ENCODE data around the gene RXRA.

Gene RXRA

DNA sequence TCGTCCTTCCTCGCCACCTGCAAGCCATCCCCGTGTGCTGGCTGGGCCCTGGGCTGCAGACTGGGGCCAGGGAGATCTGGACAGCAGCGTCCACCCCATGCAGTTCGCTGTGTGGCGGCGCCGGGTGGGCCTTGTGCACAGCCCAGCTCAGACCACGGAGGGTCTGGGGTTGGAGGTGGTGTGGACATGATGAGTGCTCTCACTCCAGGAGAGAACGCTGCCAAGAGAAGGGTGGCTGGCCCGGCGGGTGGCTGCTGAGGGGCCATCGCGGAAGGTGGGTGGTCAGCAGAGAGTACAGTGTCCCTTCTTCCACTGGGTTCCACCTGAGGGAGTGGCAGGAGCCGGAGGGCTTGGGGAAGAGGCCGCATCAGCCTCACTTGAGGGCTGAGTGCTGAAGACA lies 44.4 kb downstream of the RXRA start:
- Histone ChIP-seq H3K79me2 (ENCODE audit: insufficient read depth, low read length) (no peaks in the 10 kb centered on the region), H3K27me3 (ENCODE audit: low read length) (no peaks in the 10 kb centered on the region), H3K36me3 (ENCODE audit: low read length) (no peaks in the 10 kb centered on the region), H4K20me1 (ENCODE audit: low read depth, low read length) (no peaks in the 10 kb centered on the region), H3K4me3 (ENCODE audit: insufficient read depth, low read length, poor library complexity, severe bottlenecking) (no peak overlapping the region), H2AFZ (ENCODE audit: low read depth, low read length, severe bottlenecking) (no peak overlapping the region), H3K9me3 (ENCODE audit: insufficient read depth, low read length) (no peaks in the 10 kb centered on the region), H3K9me2 (replicated peaks; ENCODE audit: insufficient read depth, low read length) (no peaks in the 10 kb centered on the region), H3K27ac (ENCODE audit: low read depth, low read length) (no peak overlapping the region), H3F3A (ENCODE audit: insufficient read depth) (no peaks in the 10 kb centered on the region), H3K4me2 (ENCODE audit: low read depth, low read length, poor library complexity, severe bottlenecking) (no peak overlapping the region), H3K9ac (ENCODE audit: low read length) (no peak overlapping the region)
- no peak for TF ChIP-seq EZH2phosphoT487 (conservative IDR thresholded peaks at IDR 0.05; ENCODE audit: low read length)
- TF ChIP-seq, protein P1, sequence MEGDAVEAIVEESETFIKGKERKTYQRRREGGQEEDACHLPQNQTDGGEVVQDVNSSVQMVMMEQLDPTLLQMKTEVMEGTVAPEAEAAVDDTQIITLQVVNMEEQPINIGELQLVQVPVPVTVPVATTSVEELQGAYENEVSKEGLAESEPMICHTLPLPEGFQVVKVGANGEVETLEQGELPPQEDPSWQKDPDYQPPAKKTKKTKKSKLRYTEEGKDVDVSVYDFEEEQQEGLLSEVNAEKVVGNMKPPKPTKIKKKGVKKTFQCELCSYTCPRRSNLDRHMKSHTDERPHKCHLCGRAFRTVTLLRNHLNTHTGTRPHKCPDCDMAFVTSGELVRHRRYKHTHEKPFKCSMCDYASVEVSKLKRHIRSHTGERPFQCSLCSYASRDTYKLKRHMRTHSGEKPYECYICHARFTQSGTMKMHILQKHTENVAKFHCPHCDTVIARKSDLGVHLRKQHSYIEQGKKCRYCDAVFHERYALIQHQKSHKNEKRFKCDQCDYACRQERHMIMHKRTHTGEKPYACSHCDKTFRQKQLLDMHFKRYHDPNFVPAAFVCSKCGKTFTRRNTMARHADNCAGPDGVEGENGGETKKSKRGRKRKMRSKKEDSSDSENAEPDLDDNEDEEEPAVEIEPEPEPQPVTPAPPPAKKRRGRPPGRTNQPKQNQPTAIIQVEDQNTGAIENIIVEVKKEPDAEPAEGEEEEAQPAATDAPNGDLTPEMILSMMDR (IDR thresholded peaks at IDR 0.05; ENCODE audit: insufficient read depth, low read length, poor library complexity, severe bottlenecking) = no peak

DNA sequence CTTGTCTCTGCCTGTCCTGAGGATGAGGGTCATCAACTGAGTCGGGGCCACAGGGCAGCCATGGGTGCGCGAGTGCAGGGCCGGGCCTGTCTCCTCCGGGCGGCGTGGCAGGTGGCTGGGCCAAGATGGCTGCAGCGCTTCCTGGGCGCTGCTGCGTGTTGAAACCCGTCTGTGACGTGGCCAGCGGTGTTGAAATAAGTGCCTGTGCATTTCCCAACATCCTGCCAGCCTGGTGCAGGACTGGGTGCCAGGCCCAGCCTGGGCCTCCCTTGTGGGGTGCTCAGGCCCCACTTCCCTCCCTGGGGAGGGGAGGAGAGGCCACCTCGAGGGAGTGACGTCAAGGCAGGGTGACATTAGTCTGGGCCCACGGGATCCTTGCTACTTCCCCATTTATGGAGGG lies 45.5 kb downstream of the RXRA start:
- no peaks in the 10 kb centered on the region for H3F3A ChIP-seq (ENCODE audit: insufficient read depth)
- no peaks in the 10 kb centered on the region for H4K20me1 ChIP-seq (ENCODE audit: low read depth, low read length)
- no peak overlapping the region for H3K4me3 ChIP-seq (ENCODE audit: insufficient read depth, low read length, poor library complexity, severe bottlenecking)
- no peaks in the 10 kb centered on the region for H3K27me3 ChIP-seq (ENCODE audit: low read length)
- H3K4me2 ChIP-seq (ENCODE audit: low read depth, low read length, poor library complexity, severe bottlenecking) = no peak overlapping the region
- no peak for TF ChIP-seq EZH2phosphoT487 (conservative IDR thresholded peaks at IDR 0.05; ENCODE audit: low read length)
- TF ChIP-seq, protein P1 (IDR thresholded peaks at IDR 0.05; ENCODE audit: insufficient read depth, low read length, poor library complexity, severe bottlenecking) = no peak
- H3K27ac ChIP-seq (ENCODE audit: low read depth, low read length) = no peak overlapping the region
- H2AFZ ChIP-seq (ENCODE audit: low read depth, low read length, severe bottlenecking) = no peak overlapping the region
- no peaks in the 10 kb centered on the region for H3K9me2 ChIP-seq (replicated peaks; ENCODE audit: insufficient read depth, low read length)
- H3K36me3 ChIP-seq (ENCODE audit: low read length) = no peaks in the 10 kb centered on the region
- no peaks in the 10 kb centered on the region for H3K79me2 ChIP-seq (ENCODE audit: insufficient read depth, low read length)
- H3K9ac ChIP-seq (ENCODE audit: low read length) = no peak overlapping the region
- H3K9me3 ChIP-seq (ENCODE audit: insufficient read depth, low read length) = no peaks in the 10 kb centered on the region

DNA sequence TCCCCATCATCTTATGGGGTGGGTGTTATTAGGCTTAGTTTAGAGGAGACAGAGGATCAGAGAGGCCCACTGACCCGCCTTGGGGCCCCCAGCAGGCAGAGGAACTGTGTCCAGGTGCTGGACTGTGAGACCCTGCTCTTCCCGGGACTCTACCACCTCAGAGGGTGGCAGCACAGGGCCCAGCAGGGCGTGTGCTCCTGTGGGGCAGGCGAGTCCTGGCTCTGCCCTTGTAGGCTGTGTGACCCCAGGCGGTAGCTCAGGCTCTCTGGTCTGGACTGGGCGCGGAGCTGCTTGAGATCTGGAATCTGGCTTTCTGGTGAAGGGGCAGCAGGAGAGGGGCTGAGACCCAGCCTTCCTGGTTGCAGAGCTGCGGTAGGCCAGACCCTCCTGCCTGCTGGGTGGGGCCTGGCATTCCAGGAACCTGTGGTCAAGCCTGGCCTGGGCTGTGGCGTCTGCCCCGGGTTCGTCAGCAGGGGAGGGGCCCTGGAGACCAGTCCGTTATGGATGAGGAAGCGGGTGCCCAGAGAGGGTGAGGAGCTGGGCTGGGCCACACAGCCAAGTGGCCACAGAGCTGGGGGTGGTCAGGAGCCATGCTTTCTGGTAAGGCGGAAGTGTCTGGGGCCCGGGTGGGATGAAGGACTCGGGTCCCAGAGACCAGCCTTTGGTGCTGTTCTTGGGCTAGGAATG lies 46.5 kb downstream of the RXRA start:
- Histone ChIP-seq H3K79me2 (ENCODE audit: insufficient read depth, low read length) (no peaks in the 10 kb centered on the region), H3K9ac (ENCODE audit: low read length) (no peak overlapping the region), H3K9me2 (replicated peaks; ENCODE audit: insufficient read depth, low read length) (no peaks in the 10 kb centered on the region), H3K4me2 (ENCODE audit: low read depth, low read length, poor library complexity, severe bottlenecking) (no peak overlapping the region), H3K36me3 (ENCODE audit: low read length) (no peaks in the 10 kb centered on the region), H3K27me3 (ENCODE audit: low read length) (no peaks in the 10 kb centered on the region), H3K9me3 (ENCODE audit: insufficient read depth, low read length) (no peaks in the 10 kb centered on the region), H3K27ac (ENCODE audit: low read depth, low read length) (no peak overlapping the region), H2AFZ (ENCODE audit: low read depth, low read length, severe bottlenecking) (no peak overlapping the region), H3K4me3 (ENCODE audit: insufficient read depth, low read length, poor library complexity, severe bottlenecking) (no peak overlapping the region), H3F3A (ENCODE audit: insufficient read depth) (no peaks in the 10 kb centered on the region), H4K20me1 (ENCODE audit: low read depth, low read length) (no peaks in the 10 kb centered on the region)
- TF ChIP-seq EZH2phosphoT487 (conservative IDR thresholded peaks at IDR 0.05; ENCODE audit: low read length) = no peak
- TF ChIP-seq, protein P1 (IDR thresholded peaks at IDR 0.05; ENCODE audit: insufficient read depth, low read length, poor library complexity, severe bottlenecking) = no peak

All from SU-DHL-6 (cell line).